Measurements from ENCODE around the gene ARL14EP.

GRCh38 chr11:30380846-30381245 lies 57.9 kb downstream of the ARL14EP start:
- TF ChIP-seq PPARA (CRISPR knock-in tag; IDR thresholded peaks at IDR 0.05; ENCODE audit: borderline replicate concordance) (no peak), ZC3H10 (CRISPR knock-in tag; IDR thresholded peaks at IDR 0.05) (no peak), ESRRG (CRISPR knock-in tag; IDR thresholded peaks at IDR 0.05) (no peak), ZFP3 (CRISPR knock-in tag; IDR thresholded peaks at IDR 0.05) (no peak), TSHZ2 (CRISPR knock-in tag; IDR thresholded peaks at IDR 0.05) (no peak), ISL1 (CRISPR knock-in tag; IDR thresholded peaks at IDR 0.05) (no peak), CSDC2 (CRISPR knock-in tag; IDR thresholded peaks at IDR 0.05) (no peak), POU6F1 (CRISPR knock-in tag; IDR thresholded peaks at IDR 0.05; ENCODE audit: borderline replicate concordance, low read depth) (no peak), ZNF8 (CRISPR knock-in tag; IDR thresholded peaks at IDR 0.05) (no peak), ZFP30 (CRISPR knock-in tag; IDR thresholded peaks at IDR 0.05) (no peak), RARB (CRISPR knock-in tag; IDR thresholded peaks at IDR 0.05) (no peak), ARNTL (CRISPR knock-in tag; IDR thresholded peaks at IDR 0.05; ENCODE audit: borderline replicate concordance, low read depth) (no peak)
- TF ChIP-seq, protein P1, sequence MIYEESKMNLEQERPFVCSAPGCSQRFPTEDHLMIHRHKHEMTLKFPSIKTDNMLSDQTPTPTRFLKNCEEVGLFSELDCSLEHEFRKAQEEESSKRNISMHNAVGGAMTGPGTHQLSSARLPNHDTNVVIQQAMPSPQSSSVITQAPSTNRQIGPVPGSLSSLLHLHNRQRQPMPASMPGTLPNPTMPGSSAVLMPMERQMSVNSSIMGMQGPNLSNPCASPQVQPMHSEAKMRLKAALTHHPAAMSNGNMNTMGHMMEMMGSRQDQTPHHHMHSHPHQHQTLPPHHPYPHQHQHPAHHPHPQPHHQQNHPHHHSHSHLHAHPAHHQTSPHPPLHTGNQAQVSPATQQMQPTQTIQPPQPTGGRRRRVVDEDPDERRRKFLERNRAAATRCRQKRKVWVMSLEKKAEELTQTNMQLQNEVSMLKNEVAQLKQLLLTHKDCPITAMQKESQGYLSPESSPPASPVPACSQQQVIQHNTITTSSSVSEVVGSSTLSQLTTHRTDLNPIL (CRISPR knock-in tag; IDR thresholded peaks at IDR 0.05; ENCODE audit: low read depth) = no peak
